ENCODE results near the gene SGCB.

Gene SGCB

GRCh38 chr4:52010986-52011385 is 27.1 kb downstream of the SGCB start:
- DNase-seq = no peak
- H3K9me3 Mint-ChIP-seq = no peaks in the 10 kb centered on the region
- no peak overlapping the region for H3K4me3 Mint-ChIP-seq
- H3K27me3 Mint-ChIP-seq = no peaks in the 10 kb centered on the region
- no peak for ATAC-seq (replicated peaks)
- H3K36me3 Mint-ChIP-seq (ENCODE audit: insufficient read depth) = no peaks in the 10 kb centered on the region
- H3K4me1 Mint-ChIP-seq (ENCODE audit: low read depth in 2 of 2) = no peaks in the 10 kb centered on the region
- no peak overlapping the region for H3K27ac Mint-ChIP-seq

- H3K27ac Mint-ChIP-seq = no peak overlapping the region
- no peak overlapping the region for H3K4me3 Mint-ChIP-seq
- no peak for ATAC-seq (replicated peaks)
- no peaks in the 10 kb centered on the region for H3K4me1 Mint-ChIP-seq (ENCODE audit: low read depth in 2 of 2)
- H3K36me3 Mint-ChIP-seq (ENCODE audit: insufficient read depth) = no peaks in the 10 kb centered on the region
- H3K9me3 Mint-ChIP-seq = no peaks in the 10 kb centered on the region
- H3K27me3 Mint-ChIP-seq = no peaks in the 10 kb centered on the region
- no peak for DNase-seq
These were observed 31.2 kb downstream of the SGCB start for GRCh38 chr4:52006887-52007286.

GRCh38 chr4:52005604-52006273 is 32.4 kb downstream of the SGCB start:
- Mint-ChIP-seq H3K4me3 (no peak overlapping the region), H3K27ac (no peak overlapping the region), H3K9me3 (no peaks in the 10 kb centered on the region), H3K4me1 (ENCODE audit: low read depth in 2 of 2) (no peaks in the 10 kb centered on the region), H3K36me3 (ENCODE audit: insufficient read depth) (no peaks in the 10 kb centered on the region), H3K27me3 (no peaks in the 10 kb centered on the region)
- no peak for DNase-seq
- ATAC-seq (replicated peaks) = no peak

- H3K27me3 Mint-ChIP-seq = no peaks in the 10 kb centered on the region
- DNase-seq (no peak), ATAC-seq (replicated peaks) (no peak)
- H3K4me1 Mint-ChIP-seq (ENCODE audit: low read depth in 2 of 2) = no peaks in the 10 kb centered on the region
- H3K9me3 Mint-ChIP-seq = no peaks in the 10 kb centered on the region
- no peak overlapping the region for H3K4me3 Mint-ChIP-seq
- no peak overlapping the region for H3K27ac Mint-ChIP-seq
- no peaks in the 10 kb centered on the region for H3K36me3 Mint-ChIP-seq (ENCODE audit: insufficient read depth)
These were observed 33.7 kb downstream of the SGCB start for GRCh38 chr4:52004414-52004813.

GRCh38 chr4:52001616-52002015 is 36.5 kb downstream of the SGCB start:
- H3K27ac Mint-ChIP-seq = no peak overlapping the region
- H3K36me3 Mint-ChIP-seq (ENCODE audit: insufficient read depth) = no peaks in the 10 kb centered on the region
- DNase-seq = no peak
- no peaks in the 10 kb centered on the region for H3K9me3 Mint-ChIP-seq
- no peaks in the 10 kb centered on the region for H3K27me3 Mint-ChIP-seq
- no peak overlapping the region for H3K4me3 Mint-ChIP-seq
- no peak for ATAC-seq (replicated peaks)
- H3K4me1 Mint-ChIP-seq (ENCODE audit: low read depth in 2 of 2) = no peaks in the 10 kb centered on the region

DNA sequence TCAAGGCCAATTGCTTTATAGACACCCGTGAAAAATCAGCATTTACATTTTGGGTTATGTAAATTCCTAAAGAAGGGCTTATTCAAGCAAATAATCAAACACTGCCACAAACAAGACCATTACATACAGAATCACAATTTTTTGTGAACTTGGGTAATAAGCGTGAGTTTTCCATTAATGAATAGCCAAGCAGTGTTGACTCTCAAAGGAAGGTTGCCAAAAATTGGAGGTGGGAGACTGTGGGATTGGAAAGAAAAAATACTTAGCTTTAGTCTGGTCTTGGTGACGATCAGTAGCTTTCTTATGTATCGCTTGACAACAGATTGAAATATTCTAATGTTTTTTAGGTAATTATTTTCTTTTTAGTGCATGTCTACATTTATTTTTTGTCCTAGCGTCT is 38.8 kb downstream of the SGCB start:
- no peak for ATAC-seq (replicated peaks)
- Mint-ChIP-seq H3K9me3 (no peaks in the 10 kb centered on the region), H3K36me3 (ENCODE audit: insufficient read depth) (no peaks in the 10 kb centered on the region), H3K27me3 (no peaks in the 10 kb centered on the region), H3K4me3 (no peak overlapping the region), H3K27ac (no peak overlapping the region), H3K4me1 (ENCODE audit: low read depth in 2 of 2) (no peaks in the 10 kb centered on the region)
- no peak for DNase-seq

DNA sequence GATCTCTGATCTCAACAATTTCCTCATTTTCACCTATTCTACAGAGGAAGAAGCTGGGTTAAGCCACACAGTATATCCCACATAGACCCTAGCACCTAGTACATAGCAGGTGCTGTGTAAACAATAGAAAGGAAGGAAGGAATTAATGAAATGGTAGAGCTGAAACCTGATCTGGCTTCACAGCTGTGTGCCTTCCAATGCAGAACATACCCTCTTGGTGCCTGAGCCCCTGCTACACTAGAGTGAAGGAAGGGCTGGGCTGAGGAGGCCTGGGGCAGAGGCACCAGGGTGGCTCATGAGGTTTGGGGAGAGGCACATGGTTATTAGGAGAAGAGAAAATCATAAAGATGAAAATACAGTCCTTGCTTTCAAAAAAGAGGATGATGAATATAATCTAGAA is 39.3 kb downstream of the SGCB start:
- H3K27ac Mint-ChIP-seq = no peak overlapping the region
- H3K9me3 Mint-ChIP-seq = no peaks in the 10 kb centered on the region
- no peaks in the 10 kb centered on the region for H3K4me1 Mint-ChIP-seq (ENCODE audit: low read depth in 2 of 2)
- no peak for DNase-seq
- H3K4me3 Mint-ChIP-seq = no peak overlapping the region
- H3K27me3 Mint-ChIP-seq = no peaks in the 10 kb centered on the region
- ATAC-seq (replicated peaks) = no peak
- no peaks in the 10 kb centered on the region for H3K36me3 Mint-ChIP-seq (ENCODE audit: insufficient read depth)

- Mint-ChIP-seq H3K27me3 (no peaks in the 10 kb centered on the region), H3K4me3 (no peak overlapping the region), H3K36me3 (ENCODE audit: insufficient read depth) (no peaks in the 10 kb centered on the region), H3K27ac (no peak overlapping the region), H3K9me3 (no peaks in the 10 kb centered on the region), H3K4me1 (ENCODE audit: low read depth in 2 of 2) (no peaks in the 10 kb centered on the region)
- ATAC-seq (replicated peaks) = no peak
- no peak for DNase-seq
These were observed 40.5 kb downstream of the SGCB start for GRCh38 chr4:51997647-51998046.

DNA sequence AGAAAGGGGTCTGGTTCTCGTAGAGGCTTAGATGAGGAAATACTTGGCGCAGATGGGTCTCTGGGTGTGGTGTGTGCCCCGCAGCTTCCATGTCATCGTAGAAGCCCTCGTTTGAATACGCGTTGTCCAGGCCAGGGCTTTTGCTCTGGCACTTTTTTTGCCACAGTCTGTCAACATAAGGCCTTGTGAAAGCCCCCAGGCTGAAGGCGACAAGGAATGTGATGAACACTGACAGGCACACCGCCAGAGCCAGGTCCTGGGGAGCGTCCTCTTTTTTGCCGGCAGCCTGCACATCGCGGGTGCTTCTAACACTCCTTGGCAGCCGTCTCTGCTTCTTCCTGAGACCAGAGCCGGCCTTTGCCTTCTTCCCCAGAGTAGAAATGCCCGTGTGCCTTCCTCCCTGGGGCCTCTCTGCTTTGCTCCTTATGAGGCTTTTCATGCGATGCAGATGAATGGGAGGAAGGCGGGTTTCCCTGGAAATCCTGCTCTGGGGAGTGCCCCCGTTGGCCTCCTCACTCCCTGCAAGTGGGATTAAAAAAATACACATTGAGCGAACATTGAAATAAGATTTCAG is 42.4 kb downstream of the SGCB start:
- no peak for ATAC-seq (replicated peaks)
- Mint-ChIP-seq H3K36me3 (ENCODE audit: insufficient read depth) (no peaks in the 10 kb centered on the region), H3K4me3 (no peak overlapping the region), H3K27me3 (peaks cover 6 to 7% of the 10 kb centered on the region in 2 donors), H3K27ac (no peak overlapping the region), H3K9me3 (peaks cover 0 to 1% of the 10 kb centered on the region in 2 donors), H3K4me1 (ENCODE audit: low read depth in 2 of 2) (no peaks in the 10 kb centered on the region)
- no peak for DNase-seq
